LHCN-M2 (cell line): ENCODE results near the gene BNC2. TPM values are rescaled to one million over a fixed set of nuclear protein-coding genes. Genes with fewer than 3 reads are reported as not detected.

Experiments
- DNase-seq: peaks from one replicate; pipeline ENCODE4 v3.0.0-alpha.2; 2012; ENCODE audit warnings: low read depth
- total RNA-seq: library from RNA; depleted of rRNA; stranded (reverse); fragments of >200 nt; gene quantifications from 2 replicates; pipeline ENCODE4 v1.2.3, GENCODE V29; 2014

The BNC2 gene
- total RNA-seq, 1 experiment from 2014 or later, result 23.8 TPM

DNA sequence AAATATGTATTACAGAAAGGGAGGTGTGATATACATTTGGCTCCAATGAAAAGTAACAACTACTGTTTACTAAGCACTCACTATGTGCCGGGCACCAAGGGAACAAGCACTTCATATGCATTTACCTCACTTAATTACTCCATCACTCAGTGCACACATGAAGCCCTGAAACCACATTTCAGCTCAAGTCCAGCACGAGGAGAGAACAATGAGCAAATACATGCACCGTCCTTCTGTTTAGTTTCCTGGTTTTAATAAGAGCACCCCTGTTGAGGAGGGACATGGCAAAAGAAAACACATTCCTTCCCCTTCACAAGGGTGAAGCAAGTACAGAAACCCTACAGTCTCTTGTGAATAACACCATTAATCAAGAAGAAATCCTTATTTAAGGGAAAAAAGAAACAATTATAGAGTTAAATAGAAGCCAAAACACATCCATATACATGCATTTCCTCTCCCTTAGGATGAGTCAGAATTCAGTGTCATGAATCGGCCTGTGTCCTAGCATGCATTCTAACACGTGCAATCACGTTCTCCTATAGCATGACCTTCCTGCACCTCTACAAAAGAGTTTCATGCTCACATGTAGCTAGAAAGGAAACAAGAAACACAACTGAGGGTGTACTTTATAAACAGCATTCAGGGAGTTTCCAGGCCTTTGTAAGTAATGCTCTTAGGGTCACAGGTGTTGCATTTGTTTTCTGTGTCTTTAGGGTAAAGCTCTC is 411.6 kb downstream of the BNC2 start:
- no peak for DNase-seq

DNA sequence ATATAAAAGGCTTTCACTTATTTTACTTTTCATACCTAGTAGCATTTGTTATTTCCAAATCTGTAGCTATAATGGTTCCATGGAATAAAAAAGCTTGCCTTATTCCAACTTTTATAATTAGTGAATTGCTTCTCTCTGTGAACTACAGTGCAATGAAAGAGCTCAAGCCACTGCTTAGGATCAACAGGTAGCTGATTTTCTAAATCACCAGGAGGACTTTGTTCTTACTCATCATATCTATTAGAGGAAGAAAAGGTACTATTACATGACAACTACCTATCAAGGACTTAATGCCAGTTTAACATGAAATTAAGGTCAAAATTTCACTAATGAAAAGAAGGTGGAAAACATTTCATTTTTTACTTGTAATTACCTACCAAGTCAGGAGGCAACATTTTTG is 414.6 kb downstream of the BNC2 start:
- no peak for DNase-seq

DNA sequence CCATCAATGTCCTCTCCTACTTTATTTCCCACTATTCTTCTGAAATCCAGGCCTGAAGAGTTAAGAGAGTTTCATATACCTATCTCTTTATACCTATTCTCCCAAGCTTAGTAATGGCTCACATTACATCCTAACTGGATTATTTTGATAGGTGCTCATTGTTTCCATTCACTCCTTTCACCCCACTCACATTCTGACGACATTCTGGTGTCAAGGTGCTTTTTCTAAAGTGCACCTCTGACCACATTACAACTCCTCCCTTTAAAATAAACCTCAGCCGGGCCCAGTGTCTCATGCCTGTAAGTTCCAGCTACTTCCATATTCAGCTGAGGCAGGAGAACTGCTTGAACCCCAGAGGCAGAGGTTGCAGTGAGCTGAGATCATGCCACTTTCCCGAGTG is 417.1 kb downstream of the BNC2 start:
- no peak for DNase-seq

DNA sequence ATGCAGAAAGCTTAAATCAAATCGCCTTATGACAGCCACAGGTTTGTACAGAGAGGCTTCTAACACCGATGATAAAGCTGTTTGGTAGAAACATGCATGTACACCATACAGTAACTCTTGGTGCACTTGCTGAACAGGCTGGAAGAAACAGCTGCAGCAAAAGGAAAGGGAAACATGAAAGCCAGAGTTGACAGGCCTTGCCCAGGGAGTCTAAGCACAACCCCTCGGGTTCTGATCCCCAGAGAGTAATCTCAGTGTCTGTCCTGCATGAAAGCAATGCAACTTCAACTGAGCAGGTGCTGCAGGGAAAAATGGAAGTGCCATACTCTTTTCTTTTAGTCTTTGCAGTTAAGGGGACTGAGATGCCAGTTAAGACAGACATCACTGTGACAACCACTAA is 419.9 kb downstream of the BNC2 start:
- DNase-seq, result peak; percentile 31

DNA sequence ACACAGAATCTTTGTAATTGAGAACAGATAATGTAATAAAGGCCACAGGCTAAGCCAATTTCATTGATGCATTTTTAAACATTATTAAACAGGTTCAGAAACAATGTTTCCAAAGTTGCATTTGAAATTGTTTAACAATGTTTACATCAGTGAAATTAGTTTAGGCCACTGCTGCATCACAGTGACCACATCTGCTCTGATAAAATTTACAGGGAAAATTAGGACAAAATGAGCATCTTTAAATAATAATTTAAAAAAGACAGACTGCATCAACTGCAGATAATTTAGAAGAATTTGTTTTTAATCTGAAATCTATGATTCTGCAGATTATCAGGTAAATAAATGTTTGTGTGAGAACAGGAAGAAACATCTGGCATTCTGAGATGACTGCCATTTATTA is 420.4 kb downstream of the BNC2 start:
- no peak for DNase-seq

DNA sequence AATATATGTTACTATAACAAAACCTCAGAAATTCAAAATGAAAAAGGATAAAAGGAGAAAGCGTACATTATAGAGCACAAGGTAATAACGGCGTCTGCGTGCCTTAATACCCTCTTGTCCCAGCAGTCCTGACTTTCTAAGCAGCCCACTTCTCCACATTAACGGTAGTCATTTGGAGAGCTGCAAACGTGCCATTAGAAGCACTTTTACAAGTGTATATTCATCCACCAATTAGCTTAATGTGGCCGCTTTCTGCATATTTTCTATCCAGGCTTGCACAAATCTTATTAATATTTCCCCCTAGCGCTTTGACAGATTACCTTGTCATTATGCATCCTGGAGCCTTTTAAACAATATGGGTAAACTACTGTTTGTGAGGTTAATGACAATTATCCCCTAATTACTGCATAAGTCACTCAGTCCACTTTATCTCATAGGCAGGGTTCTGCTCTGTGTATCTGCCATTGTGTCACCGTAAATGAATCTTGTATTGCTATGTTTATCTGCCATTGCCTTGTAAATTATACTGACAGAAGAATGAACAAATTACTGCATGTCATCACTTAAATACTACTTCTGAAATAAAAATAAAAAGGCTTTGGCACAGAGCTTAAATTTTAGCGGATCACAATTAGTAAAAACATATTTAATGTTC is 421.3 kb downstream of the BNC2 start:
- DNase-seq, result no peak

DNA sequence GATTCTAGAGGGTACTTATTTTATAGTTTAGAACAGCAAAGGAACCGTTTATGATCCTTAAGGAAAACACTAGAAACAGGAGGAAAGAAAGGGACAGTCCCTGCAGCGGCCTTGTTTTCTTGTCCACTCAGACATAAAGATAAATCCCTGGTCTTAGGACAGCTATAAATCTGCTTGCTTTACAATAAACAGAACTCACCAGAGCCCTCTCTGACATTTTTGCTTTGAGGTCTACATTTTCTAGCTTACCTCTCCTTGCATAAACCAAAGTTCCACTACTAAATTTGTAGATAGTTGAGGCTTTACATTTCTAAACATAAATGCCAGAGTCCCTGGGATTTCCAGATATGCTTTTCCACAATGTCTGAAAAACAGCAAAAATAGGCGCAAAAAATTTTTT is 422.5 kb downstream of the BNC2 start:
- no peak for DNase-seq

DNA sequence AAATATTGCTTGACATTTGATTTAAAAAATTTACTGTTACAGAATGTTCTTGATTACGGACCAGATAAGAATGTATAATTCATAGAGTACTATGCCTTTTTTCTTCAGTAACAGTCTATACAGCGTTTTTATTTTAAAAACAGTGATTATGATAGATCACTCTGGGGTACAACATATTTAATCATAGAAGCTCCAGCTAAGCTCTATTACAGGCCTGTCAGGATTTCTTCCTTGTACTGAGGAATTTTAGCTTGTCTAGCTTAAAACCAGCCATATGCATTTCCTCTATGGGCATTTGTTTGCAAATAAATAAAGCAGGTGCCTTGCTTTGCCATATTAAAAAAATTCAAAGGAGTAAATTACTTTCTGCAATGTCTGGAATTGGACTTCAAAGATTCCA is 423.8 kb downstream of the BNC2 start:
- no peak for DNase-seq

DNA sequence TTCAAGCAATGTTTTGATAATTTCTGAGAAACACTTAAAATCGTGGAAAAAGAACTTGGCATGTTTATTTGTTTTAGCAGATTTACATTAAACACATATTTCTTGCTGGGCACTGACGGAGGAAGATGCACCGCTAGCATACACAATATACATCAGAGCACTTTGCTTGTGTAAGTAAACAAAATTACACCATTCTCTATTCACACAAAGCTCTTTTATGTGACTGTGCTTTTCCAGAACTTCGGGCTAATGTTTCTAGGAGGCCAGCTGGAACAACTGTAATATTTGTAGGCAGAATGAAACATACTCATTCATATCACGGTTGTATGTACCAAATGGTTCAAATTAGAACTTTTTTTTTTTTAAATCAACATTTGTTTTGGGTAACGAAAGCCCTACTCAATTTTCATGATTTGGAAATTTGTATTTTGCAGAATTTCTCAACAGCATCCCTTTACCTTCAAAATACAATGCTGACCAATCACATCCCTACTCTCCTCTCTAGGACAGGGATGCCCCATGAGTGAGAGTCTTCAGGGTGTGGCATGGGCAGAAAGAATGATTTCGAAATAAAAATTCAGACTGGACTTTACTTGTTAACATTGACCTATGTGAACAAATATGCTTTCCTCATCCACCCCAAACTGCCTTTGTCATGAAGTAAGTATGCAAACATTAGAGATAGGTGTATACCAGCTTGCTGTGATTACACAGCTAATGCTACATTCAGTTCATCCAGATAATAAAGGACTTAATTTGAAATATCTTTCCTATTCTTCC is 425.1 kb downstream of the BNC2 start:
- peak; percentile 19 for DNase-seq

DNA sequence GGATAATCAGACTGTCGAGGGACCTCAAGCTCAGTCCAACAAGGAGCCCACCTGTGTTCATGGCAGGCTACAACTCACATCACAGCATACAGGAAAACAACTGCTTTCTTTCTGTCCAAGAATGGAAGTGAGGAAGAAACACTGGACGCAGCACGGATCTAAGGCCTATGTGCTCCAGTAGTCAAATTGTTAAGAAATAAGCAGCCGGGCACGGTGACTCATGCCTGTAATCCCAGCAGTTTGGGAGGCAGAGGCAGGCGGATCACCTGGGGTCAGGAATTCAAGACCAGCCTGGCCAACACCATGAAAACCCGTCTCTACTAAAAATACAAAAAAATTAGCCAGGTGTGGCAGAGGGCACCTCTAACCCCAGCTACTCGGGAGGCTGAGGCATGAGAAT is 427.8 kb downstream of the BNC2 start:
- DNase-seq, result peak; percentile 72

DNA sequence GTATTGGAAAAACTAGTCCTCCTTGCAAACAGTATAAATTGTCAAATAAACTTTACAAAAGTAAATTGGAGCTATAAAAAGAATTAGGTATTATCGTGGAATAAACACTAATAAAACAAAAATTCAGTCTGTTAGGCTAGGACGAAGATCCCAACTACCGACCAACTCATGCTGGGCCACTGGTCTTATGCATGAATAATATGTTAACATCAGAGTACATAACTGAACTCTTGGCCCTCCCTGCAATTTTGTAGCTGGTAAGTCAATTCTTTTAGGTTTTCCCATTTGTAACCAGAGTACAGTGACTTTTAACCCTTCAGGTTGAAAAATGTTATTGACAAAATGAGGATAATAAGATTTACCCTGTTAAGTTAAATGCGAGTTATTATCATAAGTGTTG is 428.7 kb downstream of the BNC2 start:
- no peak for DNase-seq

DNA sequence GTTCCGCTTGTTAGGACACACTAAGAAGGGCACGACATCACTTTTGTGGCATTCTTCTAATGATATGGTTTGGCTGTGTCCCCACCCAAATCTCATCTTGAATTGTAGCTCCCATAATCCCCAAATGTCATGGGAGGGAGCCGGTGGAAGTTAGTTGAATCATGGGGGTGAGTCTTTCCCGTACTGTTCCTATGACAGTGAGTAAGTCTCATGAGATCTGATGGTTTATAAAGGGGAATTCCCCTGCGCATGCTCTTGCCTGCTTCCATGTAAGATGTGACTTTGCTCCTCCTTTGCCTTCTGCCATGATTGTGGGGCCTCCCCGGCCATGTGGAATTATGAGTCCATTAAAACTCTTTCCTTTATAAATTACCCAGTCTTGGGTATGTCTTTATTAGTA is 431.6 kb downstream of the BNC2 start:
- DNase-seq, result peak; percentile 19

DNA sequence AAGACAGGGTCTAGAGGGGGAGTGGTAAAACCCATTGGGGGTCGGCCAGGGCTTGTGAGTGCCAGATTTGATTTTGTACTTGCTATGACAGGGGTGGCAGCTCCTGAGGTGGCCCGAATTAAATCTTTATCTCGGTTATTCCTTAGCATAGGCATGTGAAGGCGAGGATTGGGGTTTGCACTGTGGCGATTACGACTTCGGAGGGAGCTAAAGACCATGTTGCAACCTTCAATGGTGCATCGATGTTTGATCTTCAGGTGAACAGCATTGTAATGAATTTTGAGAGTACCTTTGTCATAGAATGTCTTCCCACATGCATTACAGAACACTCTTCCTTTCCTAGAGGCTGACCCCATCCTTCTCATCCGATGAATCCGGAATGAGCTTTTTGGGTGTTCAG is 433.9 kb downstream of the BNC2 start:
- no peak for DNase-seq

DNA sequence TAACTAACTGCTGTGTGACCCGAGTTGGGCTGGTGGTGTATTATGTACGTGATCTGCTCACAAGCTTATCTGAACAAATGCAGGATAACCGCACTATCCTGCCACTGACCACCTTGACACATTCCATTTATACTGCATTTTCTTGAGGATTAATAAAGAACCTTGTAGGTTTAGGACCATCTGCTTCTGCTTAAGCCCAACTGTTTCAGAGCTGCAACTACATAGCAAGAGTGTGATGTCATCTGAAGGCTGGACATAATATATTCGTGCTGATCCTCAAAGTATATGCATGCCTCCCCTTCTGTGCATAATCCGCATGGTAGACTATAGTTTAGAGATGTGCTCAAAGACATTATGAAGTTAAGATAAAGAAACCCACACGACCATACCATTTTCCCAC is 435.9 kb downstream of the BNC2 start:
- no peak for DNase-seq

DNA sequence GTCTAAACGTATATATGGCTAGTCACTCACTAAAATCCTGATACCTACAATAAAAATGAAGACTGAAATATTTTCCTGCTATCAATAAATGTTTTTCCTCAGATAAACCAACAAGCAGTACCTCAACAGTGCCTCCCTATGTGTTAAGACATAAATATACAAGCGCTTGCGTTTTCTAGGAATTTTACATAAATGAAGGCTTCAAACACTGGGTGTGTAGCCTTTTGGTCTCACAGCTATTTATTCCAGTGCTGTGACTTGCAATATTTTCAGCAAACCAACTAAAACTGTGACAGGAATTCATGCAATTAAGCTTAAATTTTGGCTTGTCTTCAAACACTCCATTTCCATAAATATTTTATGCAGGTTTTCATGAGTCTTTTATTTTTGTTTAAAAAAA is 437.0 kb downstream of the BNC2 start:
- no peak for DNase-seq

DNA sequence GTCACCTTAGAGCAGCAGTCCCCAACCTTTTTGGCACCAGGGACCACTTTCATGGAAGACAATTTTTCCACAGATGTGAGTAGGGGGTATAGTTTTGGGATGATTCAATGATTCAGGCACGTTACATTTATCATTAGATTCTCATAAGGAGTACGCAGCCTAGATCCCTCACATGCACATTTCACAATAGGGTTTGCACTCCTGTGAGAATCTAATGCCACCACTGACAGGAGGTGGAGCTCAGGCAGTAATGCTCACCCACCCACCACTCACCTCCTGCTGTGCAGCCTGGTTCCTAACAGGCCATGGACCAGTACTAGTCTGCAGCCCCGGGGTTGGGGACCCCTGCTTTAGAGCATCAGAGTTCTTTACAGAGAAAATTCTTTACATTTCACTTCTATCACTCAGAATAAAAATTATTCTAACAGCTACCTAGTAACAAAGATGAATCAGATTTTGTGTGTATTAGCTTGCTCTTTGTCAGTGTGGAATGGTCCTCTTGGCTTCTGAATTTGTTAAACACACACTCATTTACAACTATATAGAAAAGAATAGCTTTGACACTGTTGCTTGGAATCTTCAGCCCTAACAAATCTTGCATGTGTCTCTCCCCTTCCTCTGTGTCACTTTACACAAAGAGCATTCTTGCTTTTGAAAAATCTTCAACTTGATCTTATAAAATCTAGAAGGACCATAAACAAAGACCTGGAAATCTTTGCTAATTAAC is 438.6 kb downstream of the BNC2 start:
- no peak for DNase-seq

DNA sequence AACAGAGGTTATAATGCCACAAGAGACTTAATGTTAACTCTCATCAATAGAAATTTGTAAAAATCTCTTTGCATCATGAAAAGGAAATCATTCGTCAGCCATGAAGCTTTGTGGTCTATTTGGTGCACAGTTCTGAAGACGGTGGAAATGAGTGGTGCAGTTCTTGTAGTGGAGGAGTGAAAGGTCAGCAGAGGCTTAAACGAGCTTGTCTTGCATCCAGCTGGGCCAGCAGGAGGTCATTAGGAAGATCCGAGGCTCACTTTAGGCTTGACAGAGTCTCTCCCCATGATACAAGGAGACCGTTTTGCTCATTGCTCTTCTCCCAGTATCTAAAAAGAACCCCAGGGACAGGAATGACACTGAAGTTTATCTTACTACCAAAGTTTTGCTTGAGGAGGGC is 440.8 kb downstream of the BNC2 start:
- DNase-seq, result no peak

DNA sequence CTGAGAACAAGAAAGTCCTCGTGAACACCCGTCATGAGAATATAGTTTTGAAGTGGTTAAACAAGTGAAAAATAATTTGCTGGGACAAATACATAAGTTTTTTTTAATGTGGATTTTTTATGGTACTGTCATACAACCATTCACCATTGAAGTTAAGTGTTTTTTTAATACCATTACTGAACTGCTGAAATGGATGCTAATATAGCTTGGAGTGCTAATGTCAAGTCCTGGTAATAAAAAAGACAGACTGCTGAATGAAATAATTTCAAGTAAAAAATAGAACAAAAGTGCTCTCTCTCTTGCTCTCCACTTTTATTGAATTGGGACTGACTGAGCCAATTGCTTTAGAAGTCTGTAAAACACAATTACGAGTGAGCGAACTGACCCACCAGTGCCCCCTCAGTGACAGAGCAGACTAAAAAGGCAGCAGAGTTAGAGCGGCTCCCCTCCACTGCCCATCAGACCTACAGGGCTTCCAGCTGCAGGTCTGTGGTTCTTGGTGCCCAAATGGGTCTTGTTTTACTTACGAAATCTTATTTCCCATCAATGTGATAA is 442.5 kb downstream of the BNC2 start:
- DNase-seq, result no peak

DNA sequence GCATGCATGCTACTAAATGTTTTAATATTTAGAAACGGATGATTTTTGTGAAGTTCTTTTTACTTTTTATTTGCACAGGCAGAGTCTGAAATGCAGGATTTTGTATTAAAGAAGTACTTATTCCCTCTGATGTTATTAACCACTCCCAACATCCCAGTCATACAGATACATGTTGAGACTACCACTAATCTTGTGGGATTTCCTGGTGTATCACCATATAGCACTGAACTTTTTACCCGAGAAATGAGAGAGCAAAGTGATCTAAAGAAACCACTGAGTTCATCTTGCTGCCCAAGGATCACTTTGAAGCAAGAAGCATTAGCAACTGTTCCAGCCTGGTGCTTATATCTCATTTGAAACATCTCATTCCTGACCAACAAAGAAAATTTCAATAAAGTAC is 443.8 kb downstream of the BNC2 start:
- DNase-seq, result no peak

DNA sequence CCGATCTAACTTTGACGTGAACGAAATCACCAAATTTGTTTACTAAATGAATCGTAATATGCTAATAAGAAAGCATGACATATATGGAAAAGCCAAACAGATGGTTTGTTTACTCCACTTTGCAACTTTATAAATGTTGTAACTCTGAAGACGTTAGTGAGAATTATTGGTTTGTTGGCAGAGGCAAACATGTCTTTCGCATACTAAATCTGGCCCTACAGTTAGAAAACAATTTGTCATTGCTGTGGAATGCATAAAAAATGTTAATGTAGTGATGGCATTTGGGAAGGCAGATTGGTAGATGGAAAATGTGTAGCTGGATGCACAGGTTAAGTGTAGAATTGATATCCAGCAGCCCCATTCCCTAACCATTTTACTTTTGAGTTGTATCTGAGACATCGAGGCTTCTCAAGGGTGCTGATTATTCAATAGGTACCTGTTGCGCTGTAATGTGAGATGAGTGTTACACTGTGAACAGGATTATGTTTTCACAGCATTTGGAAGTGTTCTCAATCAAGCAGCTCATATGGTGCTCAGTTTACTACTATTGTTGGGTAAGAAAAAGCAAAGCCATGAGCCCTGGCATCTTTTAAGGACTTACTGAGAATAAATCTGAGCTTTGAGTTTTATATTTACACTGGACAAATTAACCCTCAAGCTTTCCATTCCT is 444.8 kb downstream of the BNC2 start:
- DNase-seq, result peak; percentile 58

DNA sequence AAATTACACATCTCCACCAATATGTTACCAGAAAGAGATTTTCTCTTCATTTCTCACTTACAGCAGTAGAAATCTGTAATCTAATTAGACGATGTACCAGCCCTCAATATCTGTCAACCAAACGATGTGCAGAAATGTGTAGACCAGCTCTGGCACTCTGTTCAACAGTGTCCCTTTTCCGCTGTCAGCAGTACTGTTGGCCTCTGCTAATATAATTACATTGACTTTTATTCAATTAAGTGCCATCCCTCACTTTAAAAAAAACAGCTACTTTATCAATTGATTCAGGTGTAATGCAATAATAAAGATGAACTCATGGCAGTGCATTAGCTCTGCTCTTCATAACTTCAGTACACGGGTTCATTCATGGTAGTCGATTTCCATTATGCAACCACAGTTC is 448.4 kb downstream of the BNC2 start:
- no peak for DNase-seq
